Ovary (tissue), 3 donors: Measurements from ENCODE around the gene DENND1B.
"Not testable (repeated sequence)": the region's sequence is repeated elsewhere in the genome, so short reads cannot be mapped to it uniquely, and the experiment has no call there.

Experiments used
- CTCF ChIP-seq, 3 donors: fragments of 450-650 bp in 2 of 3; fragments of 200-600 bp in 1 of 3; IDR thresholded peaks; one replicate each; pipeline versions ENCODE4 v1.5.1 to v1.8.0; 2016 to 2022; ENCODE audit warnings: antibody characterized with exemption in 3 of 3, mild to moderate bottlenecking in 1 of 3
- EP300 ChIP-seq: sonication (generic); formaldehyde crosslinking; IDR thresholded peaks from one replicate; pipeline ENCODE4 v1.6.1; 2017; ENCODE audit warnings: antibody characterized with exemption
- POLR2A ChIP-seq: fragments of 450-650 bp; IDR thresholded peaks from one replicate; pipeline ENCODE4 v1.6.1; 2017; ENCODE audit warnings: antibody characterized with exemption, mild to moderate bottlenecking, moderate library complexity
- donor health status: DM: no; HTN: no; CAD: no.

GRCh38 chr1:197752652-197753164 lies 22.6 kb downstream of the DENND1B start:
- TF ChIP-seq CTCF (IDR thresholded peaks at IDR 0.05); EP300; POLR2A: not testable (repeated sequence)
